Measurements from ENCODE around the gene VWDE. TPM values are rescaled to one million over a fixed set of nuclear protein-coding genes. Genes with fewer than 3 reads are reported as not detected.

Gene VWDE
- total and polyA plus RNA-seq, 2 of the 8 experiments (the other 6 are each of a cell fraction or from before 2014, with no cell fraction given): 11.0 to 21.2 TPM

DNA sequence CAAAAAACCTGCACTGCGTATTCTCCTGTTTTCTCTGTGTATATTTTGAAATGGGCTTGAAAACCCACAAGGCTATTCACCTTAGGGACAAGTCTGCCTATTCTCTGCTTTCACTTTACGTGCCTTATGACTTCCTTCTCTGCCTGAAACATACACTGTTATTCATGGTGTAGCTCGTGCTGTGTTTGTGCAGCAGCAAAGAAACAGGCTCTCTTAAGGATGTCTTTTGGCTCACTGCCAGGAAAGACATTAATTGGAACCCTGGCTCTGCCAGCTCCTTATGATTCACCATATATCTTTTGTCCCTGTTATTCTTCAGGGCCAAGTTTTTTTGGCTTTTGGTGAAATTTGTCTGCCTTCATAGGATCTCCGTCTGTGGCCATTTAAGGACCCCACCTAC is 100.2 kb downstream of the VWDE start:
- CTCF ChIA-PET (ENCODE audit: partially characterized antibody): no interaction called here
- FAIRE-seq: no peak
- Histone ChIP-seq H3K14ac (ENCODE audit: insufficient read length) (no peak overlapping the region), H4K91ac (replicated peaks; ENCODE audit: insufficient read length, low read length) (no peak overlapping the region), H4K20me1 (replicated peaks in 1 of 2; ENCODE audit: control insufficient read depth in 1 of 2, insufficient read depth in 2 of 2, low read length in 2 of 2) (no peaks in the 10 kb centered on the region), H2AK5ac (ENCODE audit: low read depth, low read length) (no peak overlapping the region), H2BK12ac (ENCODE audit: low read depth, low read length) (no peak overlapping the region), H3K79me1 (ENCODE audit: low read depth, low read length) (no peaks in the 10 kb centered on the region), H3K27me3 (replicated peaks in 1 of 4; ENCODE audit: control insufficient read depth in 3 of 4, extremely low read depth in 1 of 4, insufficient read depth in 3 of 4, low read length in 3 of 4) (no peaks in the 10 kb centered on the region), H2AFZ (ENCODE audit: low read length) (no peak overlapping the region), H2BK20ac (ENCODE audit: low read length) (no peak overlapping the region), H3K4me3 (ENCODE audit: extremely low read depth in 1 of 4, insufficient read depth in 2 of 4, low read depth in 3 of 4, low read length in 4 of 4) (no peak overlapping the region), H4K8ac (ENCODE audit: extremely low read depth, insufficient read depth, low read length) (no peak overlapping the region), H3K4ac (replicated peaks; ENCODE audit: insufficient read length, low read depth, low read length) (no peak overlapping the region), H3K23ac (ENCODE audit: insufficient read length) (no peak overlapping the region), H2BK5ac (ENCODE audit: low read depth, low read length) (no peak overlapping the region), H2BK15ac (ENCODE audit: low read length) (no peak overlapping the region), H4K5ac (ENCODE audit: insufficient read length, low read depth, low read length) (no peak overlapping the region), H3K27ac (ENCODE audit: low read depth, low read length) (no peak overlapping the region), H3K4me2 (ENCODE audit: insufficient read depth in 1 of 2, low read depth in 2 of 2, low read length in 2 of 2) (no peak overlapping the region), H3K23me2 (ENCODE audit: low read depth, low read length) (no peaks in the 10 kb centered on the region), H3K4me1 (replicated peaks in 1 of 4; ENCODE audit: control insufficient read depth in 3 of 4, insufficient read depth in 4 of 4, low read length in 3 of 4) (peaks cover 0 to 3% (median 0%) of the 10 kb centered on the region in 4 experiments; a peak in 1 of 7 replicates), H3K36me3 (ENCODE audit: control insufficient read depth in 2 of 4, insufficient read depth in 4 of 4, low read length in 3 of 4) (no peaks in the 10 kb centered on the region), H3K9me3 (ENCODE audit: insufficient read depth in 2 of 2, low read depth in 1 of 2, low read length in 1 of 2) (0 out of 4 replicates have a peak, but pooled peaks cover 0 to 4% of the 10 kb centered on the region in 2 experiments), H2BK120ac (replicated peaks; ENCODE audit: low read depth, low read length) (no peak overlapping the region), H3K9ac (replicated peaks in 1 of 4; ENCODE audit: extremely low read depth in 1 of 4, low read depth in 3 of 4, low read length in 3 of 4) (no peak overlapping the region), H3K56ac (replicated peaks; ENCODE audit: insufficient read length, low read depth, low read length) (no peak overlapping the region), H3K18ac (ENCODE audit: extremely low read depth, low read length) (no peak overlapping the region), H3K79me2 (ENCODE audit: control insufficient read depth in 1 of 2, insufficient read depth in 2 of 2, low read length in 2 of 2) (no peaks in the 10 kb centered on the region)
- WGBS, 2 experiments (ENCODE audit: extremely low coverage in 1 of 2, insufficient coverage in 1 of 2, insufficient read length in 1 of 2, insufficient replicate concordance in 2 of 2, low coverage in 1 of 2, low lambda C conversion rate in 2 of 2, missing lambda C conversion rate in 1 of 2): 90% methylated on average over 4 of the region's 4 CpGs; no CpG with 5 or more reads in 1 of the 2 experiments
- POLR2A ChIA-PET (ENCODE audit: partially characterized antibody): no interaction called here
- no peak for TF ChIP-seq KDM1A (IDR thresholded peaks at IDR 0.05; ENCODE audit: borderline replicate concordance, low read length)
- no peak for TF ChIP-seq KDM4A (IDR thresholded peaks at IDR 0.05; ENCODE audit: low read depth, low read length, severe bottlenecking)
- TF ChIP-seq ASH2L (IDR thresholded peaks at IDR 0.05; ENCODE audit: low read length): no peak
- no peak for TF ChIP-seq ZNF274 (IDR thresholded peaks at IDR 0.05; ENCODE audit: borderline replicate concordance, extremely low read depth, low read length)
- TF ChIP-seq, protein P1, sequence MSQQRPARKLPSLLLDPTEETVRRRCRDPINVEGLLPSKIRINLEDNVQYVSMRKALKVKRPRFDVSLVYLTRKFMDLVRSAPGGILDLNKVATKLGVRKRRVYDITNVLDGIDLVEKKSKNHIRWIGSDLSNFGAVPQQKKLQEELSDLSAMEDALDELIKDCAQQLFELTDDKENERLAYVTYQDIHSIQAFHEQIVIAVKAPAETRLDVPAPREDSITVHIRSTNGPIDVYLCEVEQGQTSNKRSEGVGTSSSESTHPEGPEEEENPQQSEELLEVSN (IDR thresholded peaks at IDR 0.05): no peak
- TF ChIP-seq CBX5 (IDR thresholded peaks at IDR 0.05; ENCODE audit: low read depth, low read length): no peak
- DNase-seq (ENCODE audit: low read depth in 1 of 2, low spot score in 2 of 2): no peak

All from H1 (cell line).